GM12865 (cell line): ENCODE results near the gene VPS45.
"Not testable (repeated sequence)": the region's sequence is repeated elsewhere in the genome, so short reads cannot be mapped to it uniquely, and the experiment has no call there.

Experiments
- DNase-seq: peaks from one replicate; pipeline ENCODE4 v3.0.0; 2010; ENCODE audit warnings: low read depth
- H3K4me3 ChIP-seq: 2 replicates; pipeline ENCODE4 v1.5.1; 2011; ENCODE audit warnings: mild to moderate bottlenecking, low read depth, low read length, control low read depth
- TF ChIP-seq, protein P1 (sequence below): IDR thresholded peaks from 2 replicates; pipeline ENCODE4 v1.5.1; 2011; ENCODE audit warnings: low read length, control low read depth, low read depth, inconsistent platforms; ENCODE audit not compliant: insufficient read depth; ENCODE audit errors: missing control alignments

The VPS45 gene

DNA sequence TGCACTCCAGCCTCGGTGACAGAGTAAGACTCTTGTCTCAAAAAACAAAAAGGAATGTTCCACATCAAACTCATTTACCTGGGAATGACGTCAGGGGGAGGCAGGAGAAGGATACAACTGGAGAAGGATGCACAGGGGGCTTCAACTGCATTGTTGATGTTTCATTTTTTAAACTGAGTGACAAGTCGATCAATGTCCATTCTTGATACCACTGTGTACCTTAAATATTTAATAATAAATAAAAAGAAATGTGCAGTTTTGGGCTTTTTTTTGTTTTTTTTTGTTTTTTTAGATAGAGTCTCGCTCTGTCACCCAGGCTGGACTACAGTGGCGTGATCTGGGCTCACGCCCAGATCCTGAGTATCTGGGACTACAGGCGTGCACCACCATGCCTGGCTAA lies 117.9 kb downstream of the VPS45 start:
- TF ChIP-seq, protein P1, sequence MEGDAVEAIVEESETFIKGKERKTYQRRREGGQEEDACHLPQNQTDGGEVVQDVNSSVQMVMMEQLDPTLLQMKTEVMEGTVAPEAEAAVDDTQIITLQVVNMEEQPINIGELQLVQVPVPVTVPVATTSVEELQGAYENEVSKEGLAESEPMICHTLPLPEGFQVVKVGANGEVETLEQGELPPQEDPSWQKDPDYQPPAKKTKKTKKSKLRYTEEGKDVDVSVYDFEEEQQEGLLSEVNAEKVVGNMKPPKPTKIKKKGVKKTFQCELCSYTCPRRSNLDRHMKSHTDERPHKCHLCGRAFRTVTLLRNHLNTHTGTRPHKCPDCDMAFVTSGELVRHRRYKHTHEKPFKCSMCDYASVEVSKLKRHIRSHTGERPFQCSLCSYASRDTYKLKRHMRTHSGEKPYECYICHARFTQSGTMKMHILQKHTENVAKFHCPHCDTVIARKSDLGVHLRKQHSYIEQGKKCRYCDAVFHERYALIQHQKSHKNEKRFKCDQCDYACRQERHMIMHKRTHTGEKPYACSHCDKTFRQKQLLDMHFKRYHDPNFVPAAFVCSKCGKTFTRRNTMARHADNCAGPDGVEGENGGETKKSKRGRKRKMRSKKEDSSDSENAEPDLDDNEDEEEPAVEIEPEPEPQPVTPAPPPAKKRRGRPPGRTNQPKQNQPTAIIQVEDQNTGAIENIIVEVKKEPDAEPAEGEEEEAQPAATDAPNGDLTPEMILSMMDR, result no peak
- H3K4me3 ChIP-seq, result no peak overlapping the region
- no peak for DNase-seq

DNA sequence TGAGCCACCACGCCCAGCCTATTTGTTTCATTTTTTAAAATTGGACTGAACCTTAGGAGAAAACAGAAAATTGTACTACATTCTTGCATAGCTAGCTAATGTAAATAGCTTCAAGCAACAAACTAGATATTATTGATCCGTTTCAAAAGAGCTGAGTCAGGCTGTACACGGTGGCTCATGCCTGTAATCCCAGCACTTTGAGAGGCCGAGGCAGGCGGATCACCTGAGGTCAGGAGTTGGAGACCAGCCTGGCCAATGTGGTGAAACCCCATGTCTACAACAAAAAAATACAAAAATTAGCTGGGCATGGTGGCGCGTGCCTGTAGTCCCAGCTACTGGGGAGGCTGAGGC lies 118.8 kb downstream of the VPS45 start:
- DNase-seq, H3K4me3 ChIP-seq: not testable (repeated sequence)

DNA sequence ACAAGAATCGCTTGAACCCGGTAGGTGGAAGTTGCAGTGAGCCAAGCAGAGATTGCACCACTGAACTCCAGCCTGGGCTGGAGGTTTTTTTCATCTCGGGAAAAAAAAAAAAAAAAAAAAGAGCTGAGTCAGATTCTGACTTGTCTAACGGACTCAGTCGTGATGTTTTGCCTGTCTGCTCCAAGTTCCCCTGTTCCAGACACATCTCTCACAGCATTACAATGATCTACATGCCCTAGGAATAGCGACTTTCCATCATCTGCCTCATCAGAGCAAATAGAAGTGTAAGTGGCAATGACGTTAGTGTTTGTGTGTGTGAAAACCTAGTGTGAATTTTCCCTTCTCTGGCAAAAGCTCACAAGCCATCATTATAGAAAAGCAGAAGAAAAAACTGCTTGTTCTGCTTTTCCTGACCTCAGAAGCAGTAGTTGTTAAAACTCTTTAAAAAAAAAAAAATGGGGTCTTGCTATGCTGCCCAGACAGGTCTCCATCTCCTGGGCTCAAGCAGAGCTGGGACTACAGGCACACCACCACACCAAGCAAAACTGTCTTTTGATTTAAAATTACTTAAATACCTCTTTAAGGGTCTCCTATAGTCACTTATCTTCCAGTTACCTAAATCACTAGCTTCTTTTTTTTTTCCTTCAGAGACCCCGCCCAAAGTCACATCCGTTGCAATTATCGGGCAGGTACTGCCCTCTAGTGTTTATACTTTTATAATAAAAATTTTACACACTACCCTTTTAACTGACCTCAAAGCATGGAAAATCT lies 119.4 kb downstream of the VPS45 start:
- DNase-seq, result peak; percentile 66
- TF ChIP-seq, protein P1, result peak; percentile 32
- H3K4me3 ChIP-seq, result no peak overlapping the region

DNA sequence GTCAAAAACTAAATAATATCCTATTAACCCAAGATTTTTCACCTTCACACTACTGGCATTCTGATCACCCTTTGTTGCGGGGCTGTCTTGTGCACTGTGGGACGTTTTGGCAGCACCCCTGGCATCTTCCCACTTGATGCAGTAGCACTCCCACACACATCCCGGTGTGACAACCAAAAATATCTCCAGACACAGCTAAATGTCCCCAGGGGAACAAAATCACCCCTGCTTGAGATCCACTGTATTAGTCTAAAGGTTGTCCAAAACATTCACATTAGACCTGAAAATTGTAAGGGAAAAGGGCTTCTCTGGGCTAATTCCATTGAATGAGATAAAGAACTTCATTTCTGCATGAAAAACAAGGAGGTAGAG lies 120.0 kb downstream of the VPS45 start:
- DNase-seq, result no peak
- H3K4me3 ChIP-seq, result no peak overlapping the region

DNA sequence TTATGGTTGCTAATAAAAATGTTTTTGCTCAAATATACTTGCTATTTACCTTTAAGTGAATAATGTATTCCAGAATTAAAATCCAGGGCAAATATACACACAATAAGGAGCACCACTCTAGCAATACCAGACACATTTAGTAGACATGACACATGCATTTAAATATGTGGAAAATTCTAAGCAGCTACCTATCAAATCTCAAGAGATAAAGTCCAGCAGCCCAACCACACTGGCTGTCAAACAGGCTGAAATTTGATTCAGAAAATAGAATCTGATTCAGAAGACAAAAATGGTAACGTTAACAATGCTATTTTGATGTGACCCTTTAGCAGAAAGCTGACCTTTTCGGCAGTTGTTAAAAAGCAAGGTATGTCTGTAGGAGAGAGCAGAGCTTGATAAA lies 124.4 kb downstream of the VPS45 start:
- no peak overlapping the region for H3K4me3 ChIP-seq
- TF ChIP-seq, protein P1, result no peak
- DNase-seq, result no peak

More for the DNA sequence above, 120.0 kb downstream of the VPS45 start:
- TF ChIP-seq, protein P1, result no peak

DNA sequence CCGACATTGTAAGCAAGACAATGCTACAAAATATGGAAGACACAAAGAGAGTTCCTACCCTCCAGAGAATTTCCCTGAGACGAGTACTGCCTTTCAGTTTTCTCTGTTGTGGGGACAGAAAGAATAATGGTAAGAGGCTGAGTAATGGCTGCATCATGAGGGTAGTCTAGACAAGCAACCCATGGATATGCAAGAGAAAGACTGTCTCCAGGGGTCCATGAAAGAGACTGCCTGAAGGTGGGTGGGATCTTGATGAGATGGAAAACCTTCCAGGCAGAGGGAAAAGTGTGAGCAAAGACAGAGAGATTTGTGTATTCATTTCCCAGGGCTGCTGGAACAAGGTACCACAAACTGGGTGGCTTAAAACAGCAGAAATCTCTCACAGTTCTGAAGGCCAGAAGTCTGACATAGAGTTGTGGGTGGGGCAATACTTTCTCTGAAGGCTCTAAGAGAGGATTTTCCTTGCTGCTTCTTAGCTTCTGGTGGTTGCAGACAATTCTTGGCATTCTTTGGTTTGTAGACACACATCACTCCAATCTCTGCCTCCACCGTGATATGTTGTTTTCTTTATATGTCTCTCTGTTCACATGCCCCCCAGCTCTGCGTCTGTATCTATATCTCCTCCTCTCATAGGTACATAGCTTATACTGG lies 126.9 kb downstream of the VPS45 start:
- DNase-seq, result no peak
- no peak overlapping the region for H3K4me3 ChIP-seq
- TF ChIP-seq, protein P1, result no peak
